HG03432 (cell line): ENCODE data around the gene STRA6.

Experiments used
- ATAC-seq: cut with Tn5 transposase; IDR thresholded peaks from one replicate; pipeline ENCODE4 v1.9.1; 2021; ENCODE audit warnings: mild to moderate bottlenecking, moderate library complexity; ENCODE audit not compliant: unreplicated experiment

Gene STRA6

DNA sequence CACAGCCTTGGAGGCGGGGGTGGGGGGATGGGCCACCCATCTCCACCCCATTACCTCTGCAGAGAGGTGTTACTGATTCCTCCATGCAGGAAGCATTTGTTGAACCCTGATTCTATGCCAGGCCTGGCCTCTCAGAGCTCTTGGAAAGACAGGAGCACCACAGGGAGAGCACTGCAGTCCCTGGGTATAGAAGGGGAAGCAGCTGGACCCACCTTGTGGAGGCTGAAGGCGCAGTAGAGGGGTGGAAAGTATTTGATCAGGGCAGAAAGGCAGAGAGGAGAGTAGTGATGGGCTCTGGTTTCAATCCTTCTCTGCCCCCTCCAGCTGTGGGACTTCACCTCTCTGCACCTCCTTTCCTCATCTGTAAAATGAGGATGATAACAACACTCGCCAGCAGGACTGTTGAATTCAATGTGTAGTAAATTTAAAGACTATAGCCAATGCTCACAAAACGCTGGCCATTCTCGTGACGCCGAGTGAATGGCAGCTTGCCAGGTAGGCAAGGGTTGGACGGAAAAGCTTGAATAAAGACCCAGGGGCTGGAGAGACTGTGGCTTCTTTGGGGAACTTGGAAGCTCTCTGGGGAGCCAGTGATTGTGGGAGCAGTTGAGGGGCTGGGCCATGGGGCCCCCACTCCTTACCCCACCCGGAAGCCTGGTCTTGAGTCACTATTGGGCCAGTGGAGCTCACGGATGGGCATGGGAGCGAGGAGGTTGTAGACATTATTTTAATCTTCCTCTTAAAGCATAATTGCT, 25.6 kb upstream of the STRA6 start:
- ATAC-seq, result no peak

GRCh38 chr15:74226761-74227540, 24.4 kb upstream of the STRA6 start:
- no peak for ATAC-seq

DNA sequence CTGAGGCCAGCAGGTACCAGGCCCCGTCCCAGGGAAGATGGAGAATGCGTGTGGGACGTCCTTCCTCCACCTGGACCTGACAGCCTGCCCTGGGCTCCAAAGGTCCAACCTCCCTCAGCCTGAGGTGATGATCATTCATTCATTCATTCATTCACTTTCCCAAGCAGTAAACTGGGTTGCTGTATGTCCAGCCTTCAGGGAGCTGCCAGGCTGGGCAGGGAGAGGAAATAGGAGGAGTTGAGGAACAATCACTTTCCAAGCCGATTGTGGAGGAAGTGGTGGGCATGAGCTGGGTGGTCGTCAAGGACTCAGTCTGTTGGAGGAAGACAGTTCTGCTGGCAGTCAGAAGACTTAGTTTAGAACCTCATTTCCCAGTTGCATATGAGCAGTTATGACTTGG, 23.3 kb upstream of the STRA6 start:
- ATAC-seq, result no peak

DNA sequence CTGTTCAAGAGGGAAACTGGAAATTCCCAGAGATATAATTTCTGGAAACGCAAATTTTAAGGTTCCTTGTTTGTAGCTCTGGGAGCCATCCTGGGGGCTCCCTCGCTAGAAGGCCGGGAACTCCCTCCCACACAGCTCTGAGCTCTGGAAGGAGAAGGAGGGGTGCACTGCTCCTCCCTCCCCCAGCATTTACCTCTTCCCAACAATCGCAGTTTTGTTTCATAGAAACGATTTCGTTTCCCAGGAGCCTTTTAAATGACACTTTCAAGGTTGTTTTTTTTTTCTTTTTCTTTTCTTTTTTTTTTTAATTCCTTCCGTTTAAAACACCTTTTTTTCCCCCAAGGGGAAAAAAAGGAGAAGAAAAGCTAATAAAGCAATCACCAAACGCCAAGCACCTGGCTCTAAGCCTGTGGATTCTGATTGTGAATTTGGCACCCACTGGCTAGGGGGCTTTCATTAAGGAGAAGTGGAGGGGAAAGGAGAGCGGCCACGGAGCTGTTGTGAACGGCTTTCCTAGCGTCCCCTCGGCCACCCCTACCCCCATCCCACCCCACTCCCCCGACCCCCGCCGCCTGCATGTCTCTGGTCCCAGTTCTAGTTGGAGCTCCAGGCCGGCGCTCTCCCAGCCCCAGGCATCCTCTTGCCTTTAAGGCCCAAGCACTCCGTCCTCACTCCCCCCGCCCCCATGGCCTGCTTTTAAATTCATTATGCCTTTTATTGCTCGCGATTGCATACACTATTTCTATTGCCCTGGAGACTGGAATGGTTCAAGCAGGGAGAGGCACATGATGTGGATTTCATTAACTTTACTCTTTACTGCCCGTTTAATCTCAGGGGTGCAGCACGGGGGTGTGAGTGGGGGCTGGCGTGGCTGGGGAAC, 19.9 kb upstream of the STRA6 start:
- ATAC-seq, result no peak

- no peak for ATAC-seq
These were observed 19.0 kb upstream of the STRA6 start for GRCh38 chr15:74221399-74222239.

DNA sequence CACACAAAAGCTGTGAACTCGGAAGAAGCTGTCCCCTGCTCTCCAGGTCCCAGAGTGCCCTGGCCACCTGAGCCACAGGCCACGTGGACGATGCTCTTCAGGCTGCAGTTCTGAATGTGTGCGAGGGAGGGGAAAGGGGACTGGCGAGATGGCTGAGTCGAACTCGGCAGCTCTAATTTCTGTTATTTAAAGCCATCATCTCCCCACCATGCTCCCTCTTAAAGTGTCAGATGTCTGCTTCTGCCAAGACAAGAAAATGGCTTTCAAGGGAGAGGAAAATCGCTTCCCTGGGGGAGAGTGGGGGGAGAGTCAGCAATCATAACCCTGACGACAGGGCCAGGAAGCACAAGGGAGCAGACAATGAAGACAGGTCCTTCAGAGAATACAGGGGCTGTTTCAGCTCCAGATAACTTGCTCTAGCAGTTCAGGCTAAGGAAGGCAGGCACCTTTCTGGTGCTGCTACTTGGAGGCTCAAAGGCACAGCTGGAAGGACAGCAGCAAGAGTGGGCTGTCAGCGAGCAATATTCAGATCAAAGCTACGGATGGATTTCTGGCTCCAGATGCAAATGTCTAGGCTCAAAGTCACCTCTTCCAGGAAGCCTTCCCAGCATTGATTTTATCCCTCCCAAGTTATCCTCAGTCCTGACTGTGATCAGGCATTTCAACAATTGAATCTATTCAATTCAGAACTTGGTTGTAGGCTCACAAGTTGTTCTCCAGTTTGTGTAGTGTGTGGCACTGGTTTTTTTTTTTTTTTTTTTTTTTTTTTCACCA, 18.1 kb upstream of the STRA6 start:
- no peak for ATAC-seq

- ATAC-seq, result no peak
These were observed 15.6 kb upstream of the STRA6 start for GRCh38 chr15:74217907-74218885.

DNA sequence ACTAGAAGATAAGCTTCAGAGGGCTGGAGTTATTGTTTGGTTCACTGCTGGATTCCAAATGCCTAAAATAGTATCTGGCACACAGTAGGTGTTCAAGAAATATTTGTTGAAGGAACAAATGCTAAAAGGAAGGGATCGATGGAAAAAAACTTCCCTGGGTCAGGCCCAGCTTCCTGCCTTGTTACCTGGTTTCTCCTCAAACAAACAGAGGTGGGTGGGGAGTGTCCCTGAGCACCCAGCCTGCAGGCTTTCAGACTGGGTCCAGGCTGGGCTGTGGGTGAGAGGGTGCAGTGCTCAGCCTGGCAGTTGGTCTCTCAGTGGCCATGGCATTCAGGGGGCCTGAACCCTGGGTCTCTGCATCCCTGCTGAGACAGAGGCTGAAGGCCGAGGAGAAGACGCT, 14.4 kb upstream of the STRA6 start:
- ATAC-seq, result no peak

DNA sequence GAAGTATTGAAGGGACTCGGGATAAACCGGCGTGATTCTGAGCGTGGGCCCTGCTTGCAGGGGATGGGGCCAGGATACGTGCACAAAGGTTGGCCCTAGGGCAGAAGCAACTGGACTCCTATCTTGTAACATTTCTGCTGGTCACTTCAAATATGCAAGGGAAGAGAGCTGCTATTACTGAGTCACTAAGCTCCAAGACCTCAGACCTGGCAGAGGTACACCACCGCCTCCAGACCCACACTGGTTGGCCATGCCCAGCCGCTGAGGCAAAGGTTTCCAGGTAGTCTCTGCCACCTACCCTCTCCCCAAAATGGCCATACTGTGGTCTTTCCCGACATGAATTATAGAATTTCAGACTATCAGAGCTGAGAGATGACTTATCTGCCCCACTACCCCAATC, 13.4 kb upstream of the STRA6 start:
- ATAC-seq, result no peak

GRCh38 chr15:74214324-74215021, 11.9 kb upstream of the STRA6 start:
- ATAC-seq, result no peak

DNA sequence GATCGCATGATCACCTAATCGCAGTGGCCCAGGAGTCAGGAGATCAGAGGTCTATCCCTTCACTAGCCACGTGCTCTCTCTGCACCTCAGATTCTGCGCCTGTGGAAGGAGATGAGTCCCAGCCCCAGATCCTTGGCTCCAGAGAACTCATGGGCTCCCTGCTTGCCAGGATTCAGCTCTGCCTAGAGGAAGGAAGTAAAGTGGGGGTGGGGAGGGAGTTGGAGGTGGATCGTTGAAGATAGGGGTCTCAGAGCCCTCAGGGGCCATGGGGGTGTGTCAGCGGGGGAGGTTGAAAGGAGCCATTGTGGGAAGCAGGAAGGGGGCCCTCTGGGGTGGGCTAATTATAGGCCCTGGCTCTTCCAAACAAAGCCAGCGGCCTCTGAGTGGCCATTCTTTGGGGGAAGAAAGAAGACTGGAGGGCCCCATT, 11.3 kb upstream of the STRA6 start:
- ATAC-seq, result no peak

- no peak for ATAC-seq
These were observed 9.9 kb upstream of the STRA6 start for GRCh38 chr15:74212494-74212893.

GRCh38 chr15:74211656-74212055, 9.1 kb upstream of the STRA6 start:
- no peak for ATAC-seq

DNA sequence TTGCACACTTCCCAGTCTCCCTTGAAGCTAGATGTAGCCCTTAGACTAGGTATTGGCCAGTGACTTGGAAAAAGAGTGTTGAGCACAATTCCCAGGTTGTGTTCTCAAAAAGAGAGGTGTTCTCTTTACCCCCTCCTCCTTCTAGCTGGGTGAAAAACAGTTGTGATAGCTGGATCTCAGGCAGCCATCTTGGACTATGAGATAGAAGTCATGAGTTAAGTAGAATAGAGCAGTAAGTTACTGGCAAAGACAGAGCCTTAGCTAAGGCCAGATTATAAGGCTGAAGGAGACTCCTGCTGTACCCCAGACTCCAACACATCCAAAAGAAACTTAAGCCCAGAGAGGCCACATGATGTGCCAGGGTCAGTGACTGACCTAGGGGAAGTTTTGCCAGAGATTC, 8.1 kb upstream of the STRA6 start:
- no peak for ATAC-seq

DNA sequence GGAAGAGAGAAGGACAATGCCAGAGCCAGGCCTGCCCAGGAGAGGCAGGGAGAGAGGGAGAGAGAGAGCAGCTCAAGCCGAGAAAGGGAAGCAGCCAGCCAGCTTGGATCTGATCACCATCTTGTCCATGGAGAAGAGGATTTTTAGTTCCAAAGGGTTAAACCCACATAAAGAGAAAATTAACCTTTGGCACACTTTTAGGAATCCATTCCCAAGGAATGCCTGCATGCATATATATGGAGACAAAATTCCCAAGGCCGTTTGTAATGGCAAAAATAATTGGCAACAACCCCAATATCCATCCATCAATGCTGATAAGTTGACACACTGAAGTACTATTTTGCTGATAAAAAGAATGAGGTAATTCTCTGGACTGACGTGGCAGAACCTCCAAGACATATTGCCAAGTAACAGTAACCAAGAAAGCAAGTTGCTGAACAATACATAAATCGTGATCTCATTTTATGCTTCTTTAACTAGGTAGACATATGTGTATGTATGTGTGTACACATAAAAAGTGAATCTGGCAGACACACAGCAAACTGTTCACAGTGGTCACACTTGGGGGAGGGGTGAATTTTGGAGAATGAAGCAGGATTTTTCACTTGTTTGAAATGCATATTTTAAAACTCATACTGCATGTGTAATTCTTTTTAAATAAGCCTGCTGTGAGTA, 7.5 kb upstream of the STRA6 start:
- no peak for ATAC-seq

- no peak for ATAC-seq
These were observed 7.0 kb upstream of the STRA6 start for GRCh38 chr15:74209560-74209958.

- ATAC-seq, result no peak
These were observed 6.4 kb upstream of the STRA6 start for GRCh38 chr15:74208901-74209559.
